ENCODE data around the gene TSSK3. TPM values are rescaled to one million over a fixed set of nuclear protein-coding genes. Genes with fewer than 3 reads are reported as not detected.

Gene TSSK3
- total and polyA plus RNA-seq, 4 donors: 0.37 to 1.4 (median 0.74) TPM

- ATAC-seq (ENCODE audit: insufficient read depth, low FRiP score): no peak
- H3K4me1 ChIP-seq (ENCODE audit: control insufficient read depth in 5 of 5, insufficient read depth in 5 of 5, low read length in 5 of 5): peaks cover 13 to 36% (median 23%) of the 10 kb centered on the region in 5 donors
- no peak overlapping the region for H3K4me3 ChIP-seq
Observed at GRCh38 chr1:32349211-32349708, 13.1 kb upstream of the TSSK3 start.

GRCh38 chr1:32350785-32351398 is 11.4 kb upstream of the TSSK3 start:
- peak; percentile 12 for TF ChIP-seq CTCF (IDR thresholded peaks at IDR 0.05; ENCODE audit: control extremely low read depth, extremely low read depth)
- no peak overlapping the region for H3K9ac ChIP-seq (ENCODE audit: insufficient read depth in 1 of 2, low read length in 2 of 2)
- H3K27me3 ChIP-seq (ENCODE audit: control insufficient read depth in 3 of 3, insufficient read depth in 3 of 3, low read length in 2 of 3): no peaks in the 10 kb centered on the region
- no peak overlapping the region for H3K4me3 ChIP-seq
- 19 to 20% methylated on average over 26 to 28 of the region's 28 CpGs for WGBS, 2 donors
- DNase-seq (no peak), ATAC-seq (ENCODE audit: insufficient read depth, low FRiP score) (peak; percentile 66)
- H3K9me3 ChIP-seq (ENCODE audit: control insufficient read depth in 4 of 4, insufficient read depth in 3 of 4, low read length in 3 of 4): no peaks in the 10 kb centered on the region
- peak overlapping the region; percentile 68 to 83 for H3K27ac ChIP-seq (ENCODE audit: low read depth in 1 of 2, low read length in 1 of 2)
- H3K4me1 ChIP-seq (ENCODE audit: control insufficient read depth in 5 of 5, insufficient read depth in 5 of 5, low read length in 5 of 5): peaks cover 13 to 36% (median 20%) of the 10 kb centered on the region in 5 donors
- H3K36me3 ChIP-seq (ENCODE audit: control insufficient read depth in 4 of 4, insufficient read depth in 4 of 4, low read length in 4 of 4): peaks cover 0 to 1% (median 0%) of the 10 kb centered on the region in 4 donors

More at GRCh38 chr1:32349211-32349708, 13.1 kb upstream of the TSSK3 start:
- no peaks in the 10 kb centered on the region for H3K9me3 ChIP-seq (ENCODE audit: control insufficient read depth in 4 of 4, insufficient read depth in 3 of 4, low read length in 3 of 4)
- H3K27me3 ChIP-seq (ENCODE audit: control insufficient read depth in 3 of 3, insufficient read depth in 3 of 3, low read length in 2 of 3): no peaks in the 10 kb centered on the region
- H3K9ac ChIP-seq (ENCODE audit: insufficient read depth in 1 of 2, low read length in 2 of 2): no peak overlapping the region
- peak; percentile 41 to 63 (median 53) for DNase-seq
- peaks cover 0 to 1% (median 0%) of the 10 kb centered on the region in 4 donors for H3K36me3 ChIP-seq (ENCODE audit: control insufficient read depth in 4 of 4, insufficient read depth in 4 of 4, low read length in 4 of 4)
- H3K27ac ChIP-seq (ENCODE audit: low read depth in 1 of 2, low read length in 1 of 2): peak overlapping the region in 1 of 2 donors; percentile 79
- no peak for TF ChIP-seq CTCF (IDR thresholded peaks at IDR 0.05; ENCODE audit: control extremely low read depth, extremely low read depth)
- 29 to 41% methylated on average over 8 of the region's 8 CpGs for WGBS, 2 donors

DNA sequence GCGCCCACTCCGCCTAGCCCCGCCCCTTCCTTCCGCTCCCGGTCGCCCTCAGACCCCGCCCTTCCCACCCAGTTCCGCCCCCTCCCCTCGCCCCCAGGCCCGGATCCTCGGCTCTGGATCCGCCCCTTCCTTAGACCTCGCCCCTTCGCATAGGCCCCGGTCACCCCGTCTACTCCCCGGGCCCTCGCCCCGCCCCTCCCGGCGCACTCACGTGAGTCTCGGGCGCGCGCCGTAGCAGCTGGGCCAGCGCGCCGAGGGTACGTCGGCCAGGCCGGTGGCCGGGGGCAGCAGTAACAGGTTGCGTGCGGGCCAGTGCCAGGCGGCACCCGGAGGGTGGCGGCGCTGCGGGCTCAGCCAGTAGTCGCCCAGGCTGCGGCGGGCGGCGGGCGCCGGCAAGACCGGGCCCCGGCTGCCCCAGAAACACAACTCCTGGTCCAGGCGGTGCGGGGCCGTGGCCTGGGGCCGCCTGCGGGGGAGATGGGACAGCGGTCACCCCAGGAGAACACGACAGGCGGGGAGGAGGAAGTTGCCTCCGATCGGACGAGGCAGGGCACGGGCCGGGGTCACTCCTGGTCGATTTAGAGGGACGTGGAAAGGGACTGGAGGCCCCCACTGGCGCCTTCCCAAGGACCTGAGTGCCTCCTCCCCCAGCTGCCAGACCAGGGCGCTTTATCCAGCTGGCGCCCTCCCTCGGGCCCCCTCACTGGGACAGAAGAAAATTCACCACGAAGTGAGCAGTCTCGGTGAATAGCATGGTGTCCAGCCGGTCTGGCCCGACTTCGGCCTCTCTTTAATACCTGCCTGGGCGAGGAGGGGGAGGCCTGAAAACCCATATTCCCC is 10.7 kb upstream of the TSSK3 start:
- no peaks in the 10 kb centered on the region for H3K9me3 ChIP-seq (ENCODE audit: control insufficient read depth in 4 of 4, insufficient read depth in 3 of 4, low read length in 3 of 4)
- WGBS, 2 donors: 3% methylated on average over 51 to 74 of the region's 75 CpGs
- H3K36me3 ChIP-seq (ENCODE audit: control insufficient read depth in 4 of 4, insufficient read depth in 4 of 4, low read length in 4 of 4): peaks cover 0 to 1% (median 0%) of the 10 kb centered on the region in 4 donors
- DNase-seq (peak; percentile 97 to 98 (median 97)), ATAC-seq (ENCODE audit: insufficient read depth, low FRiP score) (peak; percentile 96)
- peak overlapping the region; percentile 63 to 73 for H3K9ac ChIP-seq (ENCODE audit: insufficient read depth in 1 of 2, low read length in 2 of 2)
- peaks cover 13 to 36% (median 20%) of the 10 kb centered on the region in 5 donors for H3K4me1 ChIP-seq (ENCODE audit: control insufficient read depth in 5 of 5, insufficient read depth in 5 of 5, low read length in 5 of 5)
- H3K27me3 ChIP-seq (ENCODE audit: control insufficient read depth in 3 of 3, insufficient read depth in 3 of 3, low read length in 2 of 3): no peaks in the 10 kb centered on the region
- H3K4me3 ChIP-seq: peak overlapping the region; percentile 52
- H3K27ac ChIP-seq (ENCODE audit: low read depth in 1 of 2, low read length in 1 of 2): peak overlapping the region; percentile 89 to 95
- TF ChIP-seq CTCF (IDR thresholded peaks at IDR 0.05; ENCODE audit: control extremely low read depth, extremely low read depth): no peak
